ENCODE measurements around the gene HNF4A. TPM values are rescaled to one million over a fixed set of nuclear protein-coding genes. Genes with fewer than 3 reads are reported as not detected.

The HNF4A gene
- total RNA-seq, 1 donor, result not detected

DNA sequence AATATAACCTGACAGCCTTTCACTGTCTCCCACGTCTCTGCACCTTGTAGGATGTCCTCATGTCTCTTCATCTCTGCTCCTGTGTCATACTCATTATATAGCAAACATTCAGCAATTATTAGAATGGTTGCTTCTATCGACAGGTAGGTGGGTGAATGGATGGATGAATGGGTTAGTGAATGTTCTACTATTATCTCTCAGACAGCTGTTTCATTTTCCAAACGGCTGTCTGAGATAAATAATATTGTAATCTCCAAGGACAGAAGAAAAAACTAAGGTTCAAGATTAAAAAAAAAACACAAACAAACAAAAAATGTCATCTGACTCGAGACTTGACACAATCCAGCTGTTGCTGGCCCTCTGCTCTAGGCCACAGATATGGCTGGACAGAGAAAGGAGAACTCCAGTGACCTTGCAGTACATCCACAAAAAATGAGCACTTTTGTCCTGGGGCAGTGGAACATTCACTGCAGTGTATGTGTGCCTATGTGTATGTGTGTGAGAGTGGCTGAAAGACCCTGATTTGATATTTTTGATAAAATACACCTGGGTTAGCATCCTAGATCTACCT is 2.1 kb downstream of the HNF4A start:
- Histone ChIP-seq H3K4me2 (ENCODE audit: insufficient read depth, low read length) (no peak overlapping the region), H3K79me2 (ENCODE audit: insufficient read depth, low read length) (no peaks in the 10 kb centered on the region), H3K4me1 (ENCODE audit: insufficient read depth, low read length) (no peaks in the 10 kb centered on the region), H3K27ac (ENCODE audit: low read depth, low read length) (no peak overlapping the region), H4K20me1 (ENCODE audit: insufficient read depth, low read length) (no peaks in the 10 kb centered on the region), H3K27me3 (ENCODE audit: insufficient read depth, low read length) (peaks cover 21% of the 10 kb centered on the region), H3K36me3 (ENCODE audit: insufficient read depth, low read length) (no peaks in the 10 kb centered on the region), H2AFZ (ENCODE audit: low read length) (no peak overlapping the region), H3K9me3 (ENCODE audit: low read depth, low read length) (no peaks in the 10 kb centered on the region), H3K4me3 (ENCODE audit: insufficient read depth, low read length) (no peak overlapping the region)
- no peak for DNase-seq (ENCODE audit: insufficient read length, low spot score, missing footprints)
- TF ChIP-seq, protein P1, sequence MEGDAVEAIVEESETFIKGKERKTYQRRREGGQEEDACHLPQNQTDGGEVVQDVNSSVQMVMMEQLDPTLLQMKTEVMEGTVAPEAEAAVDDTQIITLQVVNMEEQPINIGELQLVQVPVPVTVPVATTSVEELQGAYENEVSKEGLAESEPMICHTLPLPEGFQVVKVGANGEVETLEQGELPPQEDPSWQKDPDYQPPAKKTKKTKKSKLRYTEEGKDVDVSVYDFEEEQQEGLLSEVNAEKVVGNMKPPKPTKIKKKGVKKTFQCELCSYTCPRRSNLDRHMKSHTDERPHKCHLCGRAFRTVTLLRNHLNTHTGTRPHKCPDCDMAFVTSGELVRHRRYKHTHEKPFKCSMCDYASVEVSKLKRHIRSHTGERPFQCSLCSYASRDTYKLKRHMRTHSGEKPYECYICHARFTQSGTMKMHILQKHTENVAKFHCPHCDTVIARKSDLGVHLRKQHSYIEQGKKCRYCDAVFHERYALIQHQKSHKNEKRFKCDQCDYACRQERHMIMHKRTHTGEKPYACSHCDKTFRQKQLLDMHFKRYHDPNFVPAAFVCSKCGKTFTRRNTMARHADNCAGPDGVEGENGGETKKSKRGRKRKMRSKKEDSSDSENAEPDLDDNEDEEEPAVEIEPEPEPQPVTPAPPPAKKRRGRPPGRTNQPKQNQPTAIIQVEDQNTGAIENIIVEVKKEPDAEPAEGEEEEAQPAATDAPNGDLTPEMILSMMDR (IDR thresholded peaks at IDR 0.05; ENCODE audit: extremely low read depth, low read depth, low read length), result no peak

DNA sequence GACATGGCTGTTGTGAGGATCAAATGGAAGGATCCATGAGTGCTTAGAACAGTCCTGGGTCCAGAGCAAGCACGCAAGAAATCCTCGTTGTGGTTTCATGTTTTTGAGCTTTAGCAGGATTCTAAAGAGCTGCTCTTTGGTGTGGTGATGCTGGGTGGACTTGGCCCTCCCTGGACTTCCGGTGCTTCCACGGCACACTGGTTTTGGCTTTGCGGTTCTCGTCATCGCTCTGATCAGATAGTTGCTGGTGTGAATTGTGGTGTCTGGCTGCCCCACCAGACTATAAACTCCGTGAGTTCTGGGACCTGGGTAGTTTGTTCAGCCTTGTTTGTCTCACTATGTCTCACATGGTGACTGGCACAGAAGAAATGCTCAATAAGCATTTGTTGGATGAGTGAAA is 3.3 kb downstream of the HNF4A start:
- Histone ChIP-seq H3K36me3 (ENCODE audit: insufficient read depth, low read length) (no peaks in the 10 kb centered on the region), H3K79me2 (ENCODE audit: insufficient read depth, low read length) (no peaks in the 10 kb centered on the region), H2AFZ (ENCODE audit: low read length) (no peak overlapping the region), H3K27me3 (ENCODE audit: insufficient read depth, low read length) (peaks cover 21% of the 10 kb centered on the region), H3K4me2 (ENCODE audit: insufficient read depth, low read length) (no peak overlapping the region), H3K27ac (ENCODE audit: low read depth, low read length) (no peak overlapping the region), H4K20me1 (ENCODE audit: insufficient read depth, low read length) (no peaks in the 10 kb centered on the region), H3K4me1 (ENCODE audit: insufficient read depth, low read length) (no peaks in the 10 kb centered on the region), H3K9me3 (ENCODE audit: low read depth, low read length) (no peaks in the 10 kb centered on the region), H3K4me3 (ENCODE audit: insufficient read depth, low read length) (no peak overlapping the region)
- TF ChIP-seq, protein P1 (IDR thresholded peaks at IDR 0.05; ENCODE audit: extremely low read depth, low read depth, low read length), result no peak
- DNase-seq (ENCODE audit: insufficient read length, low spot score, missing footprints), result no peak

DNA sequence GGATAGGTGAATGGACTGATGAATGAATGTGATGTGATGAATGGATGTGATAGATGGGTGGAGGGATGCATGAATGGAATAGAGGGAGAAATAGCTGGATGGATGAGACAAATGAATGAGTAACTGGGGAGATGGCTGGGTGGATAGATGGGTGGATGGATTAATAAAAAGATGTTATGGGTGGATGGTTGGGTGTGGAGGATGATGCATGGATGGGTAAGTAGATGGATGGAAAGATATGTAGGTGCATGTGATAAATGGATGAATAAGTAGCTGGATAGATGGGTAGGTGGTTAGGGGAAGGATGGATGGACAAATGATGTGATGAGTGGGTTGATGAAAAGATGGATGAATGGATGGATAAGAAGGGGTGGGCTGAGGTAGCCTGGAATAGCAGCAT is 4.7 kb downstream of the HNF4A start:
- H3K4me1 ChIP-seq (ENCODE audit: insufficient read depth, low read length), result no peaks in the 10 kb centered on the region
- TF ChIP-seq, protein P1 (IDR thresholded peaks at IDR 0.05; ENCODE audit: extremely low read depth, low read depth, low read length), result no peak

DNA sequence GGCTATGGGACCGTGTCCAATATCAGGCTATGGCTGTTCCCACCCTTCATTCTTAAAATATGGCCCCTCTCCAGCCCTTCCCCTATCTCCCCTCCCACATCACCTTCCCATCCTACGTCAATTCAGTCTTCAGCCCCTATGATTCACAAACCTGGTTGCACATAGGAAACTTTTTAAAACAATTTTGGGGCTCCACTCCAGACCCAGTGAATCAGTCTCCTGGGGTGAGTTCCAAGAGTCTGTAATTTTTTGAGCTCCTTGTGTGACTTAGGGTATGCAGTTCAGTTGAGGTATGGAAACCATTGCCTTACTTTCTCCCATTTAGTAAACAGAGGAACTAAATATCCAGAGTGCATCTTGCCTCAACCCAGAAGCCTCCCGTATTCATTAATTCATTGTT is 5.5 kb downstream of the HNF4A start:
- Histone ChIP-seq H3K4me2 (ENCODE audit: insufficient read depth, low read length) (no peak overlapping the region), H4K20me1 (ENCODE audit: insufficient read depth, low read length) (no peaks in the 10 kb centered on the region), H3K4me3 (ENCODE audit: insufficient read depth, low read length) (no peak overlapping the region), H3K27ac (ENCODE audit: low read depth, low read length) (no peak overlapping the region), H3K4me1 (ENCODE audit: insufficient read depth, low read length) (no peaks in the 10 kb centered on the region), H3K36me3 (ENCODE audit: insufficient read depth, low read length) (no peaks in the 10 kb centered on the region), H3K9me3 (ENCODE audit: low read depth, low read length) (no peaks in the 10 kb centered on the region), H2AFZ (ENCODE audit: low read length) (no peak overlapping the region), H3K27me3 (ENCODE audit: insufficient read depth, low read length) (peaks cover 21% of the 10 kb centered on the region), H3K79me2 (ENCODE audit: insufficient read depth, low read length) (no peaks in the 10 kb centered on the region)
- TF ChIP-seq, protein P1 (IDR thresholded peaks at IDR 0.05; ENCODE audit: extremely low read depth, low read depth, low read length), result no peak
- DNase-seq (ENCODE audit: insufficient read length, low spot score, missing footprints), result no peak

More for the DNA sequence above, 4.7 kb downstream of the HNF4A start:
- Histone ChIP-seq H2AFZ (ENCODE audit: low read length) (no peak overlapping the region), H3K27ac (ENCODE audit: low read depth, low read length) (no peak overlapping the region), H3K4me2 (ENCODE audit: insufficient read depth, low read length) (no peak overlapping the region), H3K36me3 (ENCODE audit: insufficient read depth, low read length) (no peaks in the 10 kb centered on the region), H4K20me1 (ENCODE audit: insufficient read depth, low read length) (no peaks in the 10 kb centered on the region), H3K27me3 (ENCODE audit: insufficient read depth, low read length) (peaks cover 21% of the 10 kb centered on the region), H3K9me3 (ENCODE audit: low read depth, low read length) (no peaks in the 10 kb centered on the region), H3K4me3 (ENCODE audit: insufficient read depth, low read length) (no peak overlapping the region), H3K79me2 (ENCODE audit: insufficient read depth, low read length) (no peaks in the 10 kb centered on the region)
- DNase-seq (ENCODE audit: insufficient read length, low spot score, missing footprints), result no peak
